Measurements from ENCODE around the gene BOD1.

GRCh38 chr5:173577817-173578216 lies 38.6 kb downstream of the BOD1 start:
- TF ChIP-seq CTCF (conservative IDR thresholded peaks at IDR 0.05) = no peak
- no peak for TF ChIP-seq ZFX (IDR thresholded peaks at IDR 0.05)

All from C4-2B (cell line).